MM.1S (cell line): ENCODE results near the gene FBXO3.

Source experiments
- CTCF ChIP-seq: fragments of 300-600 bp; sonication (generic); IDR thresholded peaks from 2 replicates; pipeline ENCODE4 v1.5.1; 2016; ENCODE audit warnings: antibody characterized with exemption, low read length, mixed read lengths
- EZH2 ChIP-seq: fragments of 300-600 bp; sonication (generic); optimal IDR thresholded peaks from 2 replicates; pipeline ENCODE3; 2017; ENCODE audit warnings: low read depth, mild to moderate bottlenecking, antibody characterized with exemption, low read length, mixed read lengths
- EZH2phosphoT487 ChIP-seq: fragments of 300-600 bp; sonication (generic); IDR thresholded peaks from 2 replicates; pipeline ENCODE4 v1.6.1; 2018; ENCODE audit warnings: antibody characterized with exemption, low read length

DNA sequence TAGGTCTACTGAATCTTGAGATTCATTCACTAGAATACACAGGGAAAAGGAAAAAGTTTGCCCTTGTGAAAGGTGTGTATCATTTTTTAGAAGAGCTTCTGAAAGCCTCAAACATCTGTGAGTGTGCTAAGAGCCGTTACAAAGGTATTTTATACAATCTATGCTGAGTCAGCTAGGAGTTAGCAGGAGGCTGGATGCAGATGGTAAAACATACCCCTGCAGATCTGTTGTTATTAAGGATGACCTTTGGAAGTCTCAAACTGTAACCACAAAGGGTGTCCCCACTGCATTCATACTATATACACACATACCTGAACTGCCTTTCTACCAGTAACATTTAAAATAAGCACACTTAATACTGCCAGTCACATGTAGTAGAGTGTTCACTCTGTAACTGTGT lies 65.3 kb downstream of the FBXO3 start:
- TF ChIP-seq CTCF (no peak), EZH2 (no peak), EZH2phosphoT487 (no peak)
